DOHH2 (cell line): Measurements from ENCODE around the gene PACS2.

ENCODE experiments used
- EZH2phosphoT487 ChIP-seq: fragments of 200-600 bp; sonication (generic); IDR thresholded peaks from 2 replicates; pipeline ENCODE4 v1.6.1; 2017; ENCODE audit warnings: borderline replicate concordance, mild to moderate bottlenecking, antibody characterized with exemption, low read length, moderate library complexity, mixed read lengths
- TF ChIP-seq, protein P1 (sequence below): fragments of 200-600 bp; sonication (generic); IDR thresholded peaks from one replicate; pipeline ENCODE4 v1.5.1; 2014; ENCODE audit warnings: antibody characterized with exemption, mild to moderate bottlenecking, low read depth, low read length; ENCODE audit not compliant: poor library complexity, severe bottlenecking

DNA sequence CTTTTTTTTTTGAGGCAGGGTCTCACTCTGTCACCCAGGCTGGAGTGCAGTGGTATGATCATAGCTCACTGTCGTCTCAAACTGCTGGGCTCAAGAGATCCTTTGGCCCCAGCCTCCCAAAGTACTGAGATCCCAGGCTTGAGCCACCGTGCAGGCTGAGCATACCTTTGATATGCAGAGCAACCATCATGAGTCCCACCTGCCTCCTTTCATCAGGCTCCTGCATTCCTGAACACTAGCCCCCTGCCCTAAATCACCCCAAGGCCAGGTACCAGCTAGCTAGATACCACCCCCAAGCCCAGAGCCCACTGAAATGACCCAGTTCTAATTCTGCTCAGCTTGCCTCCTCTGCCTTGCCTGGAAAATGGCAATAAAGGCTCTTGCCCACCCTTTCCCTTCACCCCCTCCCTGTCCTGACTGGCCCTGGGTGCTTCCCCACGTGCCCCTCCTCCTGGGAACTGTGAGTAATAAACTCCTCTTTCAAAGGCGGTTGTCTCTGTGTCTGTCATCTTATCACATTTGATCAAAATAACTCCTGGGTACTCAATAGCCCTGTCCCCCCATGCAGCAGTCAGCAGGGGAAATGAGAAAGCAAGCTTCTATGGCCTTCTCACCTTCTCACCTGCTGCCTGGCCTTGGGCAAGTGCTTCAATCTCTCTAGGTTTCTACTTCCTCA, 7.4 kb upstream of the PACS2 start:
- no peak for TF ChIP-seq EZH2phosphoT487
- TF ChIP-seq, protein P1, sequence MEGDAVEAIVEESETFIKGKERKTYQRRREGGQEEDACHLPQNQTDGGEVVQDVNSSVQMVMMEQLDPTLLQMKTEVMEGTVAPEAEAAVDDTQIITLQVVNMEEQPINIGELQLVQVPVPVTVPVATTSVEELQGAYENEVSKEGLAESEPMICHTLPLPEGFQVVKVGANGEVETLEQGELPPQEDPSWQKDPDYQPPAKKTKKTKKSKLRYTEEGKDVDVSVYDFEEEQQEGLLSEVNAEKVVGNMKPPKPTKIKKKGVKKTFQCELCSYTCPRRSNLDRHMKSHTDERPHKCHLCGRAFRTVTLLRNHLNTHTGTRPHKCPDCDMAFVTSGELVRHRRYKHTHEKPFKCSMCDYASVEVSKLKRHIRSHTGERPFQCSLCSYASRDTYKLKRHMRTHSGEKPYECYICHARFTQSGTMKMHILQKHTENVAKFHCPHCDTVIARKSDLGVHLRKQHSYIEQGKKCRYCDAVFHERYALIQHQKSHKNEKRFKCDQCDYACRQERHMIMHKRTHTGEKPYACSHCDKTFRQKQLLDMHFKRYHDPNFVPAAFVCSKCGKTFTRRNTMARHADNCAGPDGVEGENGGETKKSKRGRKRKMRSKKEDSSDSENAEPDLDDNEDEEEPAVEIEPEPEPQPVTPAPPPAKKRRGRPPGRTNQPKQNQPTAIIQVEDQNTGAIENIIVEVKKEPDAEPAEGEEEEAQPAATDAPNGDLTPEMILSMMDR, result no peak
